Measurements from ENCODE around the gene PARD6B. TPM values are rescaled to one million over a fixed set of nuclear protein-coding genes. Genes with fewer than 3 reads are reported as not detected.
A peak's percentile ranks its signal among the peaks of the same experiment; 100 is the strongest.

PARD6B gene
- total RNA-seq, 1 experiment from 2014 or later = 41.3 TPM

- peak overlapping the region; percentile 94 for H3K9ac ChIP-seq (ENCODE audit: low read length)
- no peaks in the 10 kb centered on the region for H3K9me2 ChIP-seq (ENCODE audit: insufficient read depth)
- peaks cover 14% of the 10 kb centered on the region; the same call in 1 of the 2 replicates for H4K20me1 ChIP-seq (ENCODE audit: insufficient read depth)
- H3K27me3 ChIP-seq (ENCODE audit: insufficient read depth, low read length) = no peaks in the 10 kb centered on the region
- peaks cover 77% of the 10 kb centered on the region for H3K79me2 ChIP-seq (ENCODE audit: insufficient read depth, low read length)
- H3K4me2 ChIP-seq (ENCODE audit: low read length) = peak overlapping the region; percentile 99
- ATAC-seq (no peak), DNase-seq (ENCODE audit: low read depth, low spot score) (no peak)
- peak overlapping the region; percentile 59 to 94 for H3K4me3 ChIP-seq (replicated peaks in 1 of 2; ENCODE audit: low read depth in 1 of 2, low read length in 2 of 2)
- no peak overlapping the region for H2AFZ ChIP-seq (ENCODE audit: low read depth, low read length, poor library complexity, severe bottlenecking)
- peaks cover 72 to 84% of the 10 kb centered on the region in 2 experiments for H3K4me1 ChIP-seq (ENCODE audit: control insufficient read depth in 1 of 2, insufficient read depth in 2 of 2, low read length in 2 of 2)
- TF ChIP-seq EZH2 (IDR thresholded peaks at IDR 0.05) (no peak), POLR2A (IDR thresholded peaks at IDR 0.05; ENCODE audit: borderline replicate concordance, extremely low read depth, insufficient read depth, insufficient read length) (no peak), TCF7L2 (IDR thresholded peaks at IDR 0.05; ENCODE audit: borderline replicate concordance, extremely low read depth, insufficient read depth, insufficient read length) (no peak), FOSL1 (IDR thresholded peaks at IDR 0.05; ENCODE audit: low read depth) (no peak), ZFX (IDR thresholded peaks at IDR 0.05) (no peak), REST (IDR thresholded peaks at IDR 0.05; ENCODE audit: low read depth) (no peak), CTCF (IDR thresholded peaks at IDR 0.05 in 2 of 3, conservative IDR thresholded peaks at IDR 0.05 in 1 of 3; ENCODE audit: borderline replicate concordance in 1 of 3, insufficient read depth in 1 of 3, low read depth in 2 of 3, low read length in 2 of 3) (no peak), ELF1 (IDR thresholded peaks at IDR 0.05; ENCODE audit: borderline replicate concordance, low read depth) (no peak), CBX3 (IDR thresholded peaks at IDR 0.05; ENCODE audit: low read depth) (no peak), EZH2phosphoT487 (IDR thresholded peaks at IDR 0.05; ENCODE audit: borderline replicate concordance) (no peak), SP1 (IDR thresholded peaks at IDR 0.05; ENCODE audit: low read depth) (no peak), RAD21 (IDR thresholded peaks at IDR 0.05; ENCODE audit: low read depth) (no peak), CEBPB (IDR thresholded peaks at IDR 0.05; ENCODE audit: low read depth) (no peak), EGR1 (IDR thresholded peaks at IDR 0.05; ENCODE audit: low read depth) (no peak)
- H3K27ac ChIP-seq (ENCODE audit: low read depth, low read length) = peak overlapping the region; percentile 91; the same call in 1 of the 2 replicates
- ChIA-PET CTCF (interaction anchor here (1.3 kb wide), 1 partner anchor 15 kb away, joined by 5 read pairs; no protein-coding TSS in a partner anchor), POLR2A (interaction anchor here (1.1 to 1.9 kb wide), 4 partner anchors 8 to 24 kb away, joined by 3 to 6 read pairs (median 4); no protein-coding TSS in a partner anchor), RAD21 (ENCODE audit: low non-redundant PET in 1 of 2, low total read pairs in 2 of 2, uncharacterized antibody in 2 of 2, unreplicated experiment in 2 of 2) (interaction anchor here in 1 of 2 experiments (1.3 kb wide), 1 partner anchor 16 kb away, joined by 6 read pairs; no protein-coding TSS in a partner anchor)
- H3K36me3 ChIP-seq (ENCODE audit: control insufficient read depth in 1 of 2, insufficient read depth in 2 of 2, low read length in 2 of 2) = peaks cover 14 to 17% of the 10 kb centered on the region in 2 experiments
- no TSS peak for BruUV-seq (replicated peaks)
- intact Hi-C loops (cut with micrococcal nuclease) = loop anchor here (5.0 kb wide), 1 partner anchor 546 kb away; no protein-coding TSS in a partner anchor
- no peaks in the 10 kb centered on the region for H3K9me3 ChIP-seq (ENCODE audit: control insufficient read depth in 1 of 2, insufficient read depth in 1 of 2, low read depth in 1 of 2, low read length in 2 of 2)
These were observed 2.4 kb downstream of the PARD6B start for GRCh38 chr20:50733644-50734349.

All from HCT116 (cell line).